BLaER1 (cell line): ENCODE data around the gene ABCD2.

Experiments
- H3K27ac ChIP-seq: shearing (Covaris generic); formaldehyde crosslinking; 2 replicates; pipeline ENCODE4 v1.8.1; 2022
- H3K27me3 ChIP-seq: shearing (Covaris generic); formaldehyde crosslinking; 2 replicates; pipeline ENCODE4 v1.8.1; 2022
- H3K36me3 ChIP-seq: shearing (Covaris generic); formaldehyde crosslinking; 2 replicates; pipeline ENCODE4 v1.8.1; 2022
- H3K4me1 ChIP-seq: shearing (Covaris generic); formaldehyde crosslinking; 2 replicates; pipeline ENCODE4 v1.8.1; 2022
- H3K4me2 ChIP-seq: shearing (Covaris generic); formaldehyde crosslinking; 2 replicates; pipeline ENCODE4 v1.8.1; 2022
- H3K4me3 ChIP-seq: shearing (Covaris generic); formaldehyde crosslinking; 2 replicates; pipeline ENCODE4 v1.8.1; 2022
- H3K9ac ChIP-seq: shearing (Covaris generic); formaldehyde crosslinking; 2 replicates; pipeline ENCODE4 v1.8.1; 2022
- H3K9me3 ChIP-seq: shearing (Covaris generic); formaldehyde crosslinking; 2 replicates; pipeline ENCODE4 v1.8.1; 2022
- H4K20me1 ChIP-seq: shearing (Covaris generic); formaldehyde crosslinking; 2 replicates; pipeline ENCODE4 v1.8.1; 2022
- Cebpa-rat ChIP-seq: shearing (Covaris generic); IDR thresholded peaks from 2 replicates; pipeline ENCODE4 v1.8.1; 2022

ABCD2 gene

GRCh38 chr12:39505023-39505422 is 114.6 kb downstream of the ABCD2 start:
- Histone ChIP-seq H3K27me3 (no peaks in the 10 kb centered on the region), H4K20me1 (no peaks in the 10 kb centered on the region), H3K4me2 (no peak overlapping the region), H3K9ac (no peak overlapping the region), H3K36me3 (no peaks in the 10 kb centered on the region), H3K4me1 (no peaks in the 10 kb centered on the region), H3K9me3 (peaks cover 6% of the 10 kb centered on the region; the same call in 1 of the 2 replicates), H3K27ac (no peak overlapping the region), H3K4me3 (no peak overlapping the region)
- no peak for TF ChIP-seq Cebpa-rat

- Histone ChIP-seq H3K9ac (no peak overlapping the region), H3K27me3 (no peaks in the 10 kb centered on the region), H3K4me2 (no peak overlapping the region)
These were observed 116.2 kb downstream of the ABCD2 start for GRCh38 chr12:39503439-39503838.

DNA sequence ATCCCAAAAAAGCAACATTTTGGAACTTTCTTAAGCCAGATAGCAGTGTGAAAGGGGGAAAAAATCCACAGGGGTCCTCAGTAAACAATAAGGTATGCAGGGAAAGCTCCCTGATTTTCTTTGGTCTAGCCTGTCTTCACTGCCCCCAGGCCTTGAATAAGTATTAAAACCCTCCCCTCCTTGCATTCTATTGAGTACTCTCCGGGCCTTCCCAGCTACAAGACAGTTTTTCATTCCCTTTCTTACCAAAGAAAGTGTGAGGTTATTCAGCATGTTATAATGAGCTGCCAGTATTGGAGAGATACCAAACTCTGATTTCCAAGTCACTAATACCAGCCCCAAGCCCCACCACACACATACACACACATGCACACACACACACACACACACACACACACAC is 116.9 kb downstream of the ABCD2 start:
- no peaks in the 10 kb centered on the region for H3K4me1 ChIP-seq
- no peaks in the 10 kb centered on the region for H3K36me3 ChIP-seq
- no peak overlapping the region for H3K27ac ChIP-seq
- H4K20me1 ChIP-seq = no peaks in the 10 kb centered on the region
- H3K4me3 ChIP-seq = no peak overlapping the region
- H3K4me2 ChIP-seq = no peak overlapping the region
- H3K9ac ChIP-seq = no peak overlapping the region
- TF ChIP-seq Cebpa-rat = no peak
- no peaks in the 10 kb centered on the region for H3K27me3 ChIP-seq
- no peaks in the 10 kb centered on the region for H3K9me3 ChIP-seq

More at GRCh38 chr12:39503439-39503838, 116.2 kb downstream of the ABCD2 start:
- Histone ChIP-seq H4K20me1 (no peaks in the 10 kb centered on the region), H3K4me3 (no peak overlapping the region), H3K36me3 (no peaks in the 10 kb centered on the region), H3K9me3 (no peaks in the 10 kb centered on the region), H3K4me1 (no peaks in the 10 kb centered on the region), H3K27ac (no peak overlapping the region)
- no peak for TF ChIP-seq Cebpa-rat
